CD1c-positive myeloid dendritic cell (primary cell): Measurements from ENCODE around the gene BMP7.
"Not testable (repeated sequence)": the region's sequence is repeated elsewhere in the genome, so short reads cannot be mapped to it uniquely, and the experiment has no call there.

ENCODE experiments used
- DNase-seq: peaks from one replicate; pipeline ENCODE4 v3.0.0-alpha.2; 2016; ENCODE audit errors: extremely low spot score

The BMP7 gene

DNA sequence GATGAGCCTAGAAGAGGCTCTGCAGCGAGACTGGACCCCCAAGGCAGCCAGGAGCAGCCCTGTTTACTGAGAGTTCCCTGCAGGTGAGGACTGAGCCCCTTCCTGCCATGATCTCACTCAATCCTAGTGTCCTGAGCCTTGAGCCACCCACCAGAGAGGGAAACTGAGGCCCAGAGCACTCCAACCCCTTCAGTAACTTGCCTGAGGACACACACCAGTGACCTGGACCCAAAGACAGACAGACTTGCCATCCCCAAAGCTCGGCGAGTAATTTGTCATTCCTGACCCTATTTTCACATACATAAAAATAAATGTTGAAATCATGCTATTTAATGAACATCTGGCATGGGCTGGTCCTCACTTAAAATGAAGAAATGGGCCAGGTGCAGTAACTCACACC is 16.7 kb downstream of the BMP7 start:
- no peak for DNase-seq

DNA sequence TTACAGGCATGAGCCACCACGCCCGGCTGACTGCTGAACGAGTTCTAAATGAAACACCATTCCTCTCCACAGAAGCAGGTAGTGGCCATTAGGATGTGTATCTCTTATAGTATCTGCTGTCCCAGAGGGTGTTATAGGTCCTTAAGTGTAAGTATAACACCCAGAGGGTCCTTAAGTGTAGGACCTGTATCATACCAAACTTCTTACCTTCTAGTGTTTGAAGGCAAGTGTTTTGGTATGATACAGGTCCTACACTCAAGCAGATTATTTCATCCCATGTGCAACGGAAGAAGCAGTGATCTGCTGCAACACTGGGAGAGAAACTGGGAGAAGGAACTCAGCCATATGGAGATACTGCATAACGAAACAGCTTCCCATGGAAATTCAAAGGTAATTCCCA is 17.4 kb downstream of the BMP7 start:
- DNase-seq, result no peak

DNA sequence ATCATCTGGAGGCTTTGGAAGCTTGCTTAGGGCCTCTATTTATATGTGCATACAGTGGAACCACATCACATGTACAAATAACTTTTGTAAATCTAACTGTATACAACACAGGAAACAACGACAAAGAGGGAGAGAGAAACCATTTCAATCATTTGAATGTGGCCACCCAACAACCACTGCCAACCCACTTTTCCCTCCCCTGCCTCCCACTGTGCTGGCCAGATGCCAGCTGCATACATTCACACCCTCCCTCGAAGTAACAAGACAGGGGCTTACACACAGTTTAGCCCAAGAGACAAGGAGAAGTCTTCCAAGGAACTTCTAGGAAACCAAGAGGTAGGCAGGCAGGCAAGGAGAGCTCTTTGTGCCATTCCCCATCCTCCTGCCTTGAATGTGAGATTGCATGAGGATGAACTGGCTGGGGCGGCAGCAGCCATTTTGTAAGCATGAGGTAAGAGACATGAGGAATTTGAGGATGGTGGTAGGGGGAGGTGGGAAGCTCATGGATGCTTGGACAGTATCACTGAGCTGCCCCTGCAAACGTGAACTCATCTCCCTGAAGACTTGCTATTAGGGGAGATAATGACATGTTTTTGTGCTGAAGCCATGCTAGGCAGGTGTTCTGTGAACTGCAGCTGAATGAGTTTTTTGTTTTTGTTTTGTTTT is 18.2 kb downstream of the BMP7 start:
- DNase-seq, result no peak

DNA sequence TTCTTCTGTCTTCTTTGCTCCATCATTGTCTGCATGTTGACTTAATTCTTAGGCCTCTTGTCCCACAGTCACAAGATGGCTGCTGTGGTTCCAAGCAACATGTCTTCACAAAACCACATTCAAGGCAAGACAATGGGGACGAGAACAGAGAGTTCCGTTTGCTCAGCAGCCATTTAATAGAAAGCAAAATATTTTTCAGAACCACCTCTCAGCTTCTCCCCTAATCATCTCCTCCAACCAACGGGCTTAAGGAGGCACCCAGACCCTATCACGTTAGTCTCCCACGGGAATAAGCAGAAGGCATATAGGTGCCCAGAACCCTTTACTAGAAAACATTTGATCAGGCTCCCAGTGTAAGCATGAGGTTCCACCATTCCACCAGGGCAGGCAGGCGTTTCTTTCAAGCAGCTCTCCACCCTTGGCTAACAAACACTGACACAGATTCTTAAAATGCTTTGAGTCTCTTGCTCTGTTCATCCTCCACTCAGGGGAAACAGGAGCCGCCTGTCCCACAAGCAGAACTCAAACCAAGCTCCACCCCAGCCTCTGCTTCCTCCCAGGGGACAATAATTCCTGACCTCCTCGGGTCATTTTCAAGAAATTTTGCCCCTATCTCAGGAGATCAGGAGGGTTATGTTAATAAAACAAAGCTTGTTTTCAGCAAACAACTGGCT is 19.0 kb downstream of the BMP7 start:
- no peak for DNase-seq

DNA sequence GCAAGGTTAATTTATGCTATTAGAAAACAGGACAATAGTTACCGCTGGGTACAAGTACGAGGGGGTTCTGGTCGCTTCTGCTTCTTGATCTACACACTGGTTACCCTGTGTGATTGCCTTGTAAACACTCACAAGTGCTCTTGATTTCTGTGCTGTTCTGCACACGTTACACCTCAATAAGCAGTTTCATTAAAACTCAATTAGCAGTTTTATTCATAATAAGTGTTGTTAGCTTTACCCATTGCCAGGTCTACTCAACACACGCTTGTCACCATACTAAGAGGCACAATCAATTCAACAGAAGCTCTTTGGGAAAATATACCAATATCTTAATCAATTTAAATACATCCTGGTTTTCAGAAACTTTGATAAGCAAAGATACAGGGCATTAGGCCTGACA is 20.4 kb downstream of the BMP7 start:
- DNase-seq, result no peak

DNA sequence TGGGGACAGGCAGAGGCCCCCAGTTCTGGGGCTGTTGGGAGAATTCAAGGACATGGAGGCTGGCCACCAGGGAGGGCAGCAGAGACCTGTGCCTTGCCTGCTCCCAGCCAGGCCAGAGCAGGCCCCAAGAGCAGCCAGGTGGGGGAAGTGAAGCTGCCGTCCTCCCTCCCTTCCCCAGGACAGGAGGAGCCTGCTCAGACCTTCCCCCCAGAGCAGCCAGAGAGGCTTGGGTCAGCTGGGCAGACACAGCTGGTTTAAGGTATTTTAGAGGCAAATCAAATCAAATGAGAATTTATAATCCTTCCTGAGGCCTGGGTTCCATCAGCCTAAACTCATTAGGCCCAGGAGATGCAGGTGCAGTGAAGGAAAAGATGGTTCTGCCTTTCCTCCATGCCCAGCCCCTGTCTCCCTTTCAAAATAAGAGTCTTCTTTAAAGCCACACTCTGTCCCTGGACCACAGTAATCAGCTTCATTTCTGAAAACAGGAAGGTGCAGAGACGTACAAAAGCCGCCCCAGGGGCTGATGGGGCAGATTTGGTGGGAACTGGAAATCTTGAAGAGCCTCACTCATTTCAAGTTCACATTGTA is 21.7 kb downstream of the BMP7 start:
- DNase-seq, result no peak

DNA sequence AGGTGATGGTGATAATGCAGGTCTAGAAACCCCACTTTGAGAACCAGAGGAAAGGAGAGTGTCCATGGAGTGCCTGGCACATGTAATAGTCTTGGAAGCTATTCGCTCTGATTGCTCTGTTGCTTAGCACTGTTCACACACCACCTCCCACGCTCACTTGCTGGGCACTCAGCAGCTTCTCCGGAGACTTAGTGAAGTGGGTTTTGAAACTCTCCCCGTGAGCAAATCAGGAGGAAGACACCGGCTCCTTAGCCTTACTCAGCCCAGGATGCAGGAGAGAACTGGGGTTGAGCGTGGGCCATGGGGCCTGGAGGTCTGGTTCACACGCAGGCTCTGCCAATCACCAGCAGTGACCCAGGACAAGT is 22.2 kb downstream of the BMP7 start:
- no peak for DNase-seq

DNA sequence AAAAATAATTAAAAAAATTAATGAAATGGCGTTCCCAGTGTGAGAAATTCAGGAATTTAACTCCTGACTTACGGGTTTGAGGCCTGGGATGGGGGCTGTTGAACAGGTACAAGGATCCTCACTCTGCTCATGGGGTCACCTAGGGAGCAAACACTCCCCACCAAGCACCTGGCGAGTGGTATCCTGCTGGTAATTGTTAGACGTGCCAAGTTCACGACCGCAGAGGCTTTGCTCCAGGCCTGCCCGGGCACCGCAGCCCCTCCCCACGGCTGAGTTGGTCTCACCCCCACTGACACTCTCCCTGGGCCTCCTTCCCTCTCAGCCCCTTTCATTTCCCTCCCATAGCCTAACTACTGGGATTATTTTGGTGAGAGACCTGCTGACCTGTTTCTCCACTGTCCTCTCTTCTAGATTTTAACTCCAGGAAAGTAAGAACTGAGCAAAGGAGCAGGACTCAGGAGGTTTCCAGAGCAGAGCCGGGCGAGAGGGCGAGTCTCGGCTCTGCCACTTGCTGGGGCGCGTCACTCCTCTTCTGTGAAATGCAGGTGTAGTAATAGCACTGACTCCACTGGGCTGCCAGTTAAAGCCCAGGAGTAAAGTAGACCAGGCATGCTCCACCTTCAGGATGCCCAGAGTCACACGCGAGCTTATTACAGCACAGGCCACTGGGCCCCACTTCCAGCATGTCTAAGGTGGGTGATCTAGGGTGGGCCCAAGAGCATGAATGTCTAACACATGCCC is 22.8 kb downstream of the BMP7 start:
- no peak for DNase-seq

DNA sequence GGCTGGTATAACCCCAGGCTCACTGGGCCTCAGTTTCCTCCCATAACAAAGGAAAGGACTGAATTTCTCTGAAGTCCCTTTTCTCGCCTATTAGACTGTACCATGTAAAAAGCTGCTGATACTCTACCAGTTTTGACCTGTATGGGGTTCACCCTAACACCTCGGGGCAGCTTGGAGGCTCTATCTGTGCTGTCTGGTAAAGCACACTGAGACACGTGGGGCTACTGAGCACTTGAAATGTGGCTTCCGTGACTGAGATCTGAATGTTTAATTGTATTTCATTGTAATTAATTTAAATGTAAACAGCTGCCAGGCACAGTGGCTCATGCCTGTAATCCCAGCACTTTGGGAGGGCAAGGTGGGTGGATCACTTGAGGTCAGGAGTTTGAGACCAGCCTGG is 24.0 kb downstream of the BMP7 start:
- DNase-seq, result no peak

DNA sequence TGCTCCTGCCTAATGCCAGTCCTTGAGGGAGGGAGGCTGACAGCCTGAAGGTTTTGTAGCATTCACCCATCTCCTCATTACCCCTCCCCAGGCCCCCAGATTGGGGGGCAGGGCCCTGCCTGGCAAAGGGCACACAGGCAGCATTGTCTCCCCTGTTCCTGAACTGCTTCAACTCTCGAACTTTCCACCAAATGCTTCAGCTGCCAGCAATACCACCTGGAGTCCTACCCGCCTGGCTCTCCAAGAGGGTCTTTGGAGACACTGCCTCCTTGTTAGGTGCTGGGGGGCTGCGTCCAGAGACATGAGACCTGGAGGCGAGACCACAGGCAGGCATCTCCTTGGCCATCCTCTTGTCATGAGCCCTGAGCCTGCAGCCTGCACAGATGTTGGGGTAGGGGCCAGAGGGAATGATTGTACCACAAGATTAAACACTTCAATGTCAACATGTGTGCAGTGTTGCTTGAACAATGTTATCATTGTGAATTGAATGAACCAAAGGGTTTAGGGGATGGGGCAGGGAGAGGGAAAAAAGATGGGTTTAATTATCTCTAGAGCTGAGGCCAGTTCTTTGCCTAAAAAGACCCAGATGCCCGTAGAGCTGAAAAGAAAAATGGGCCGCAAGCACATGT is 25.0 kb downstream of the BMP7 start:
- DNase-seq, result no peak

DNA sequence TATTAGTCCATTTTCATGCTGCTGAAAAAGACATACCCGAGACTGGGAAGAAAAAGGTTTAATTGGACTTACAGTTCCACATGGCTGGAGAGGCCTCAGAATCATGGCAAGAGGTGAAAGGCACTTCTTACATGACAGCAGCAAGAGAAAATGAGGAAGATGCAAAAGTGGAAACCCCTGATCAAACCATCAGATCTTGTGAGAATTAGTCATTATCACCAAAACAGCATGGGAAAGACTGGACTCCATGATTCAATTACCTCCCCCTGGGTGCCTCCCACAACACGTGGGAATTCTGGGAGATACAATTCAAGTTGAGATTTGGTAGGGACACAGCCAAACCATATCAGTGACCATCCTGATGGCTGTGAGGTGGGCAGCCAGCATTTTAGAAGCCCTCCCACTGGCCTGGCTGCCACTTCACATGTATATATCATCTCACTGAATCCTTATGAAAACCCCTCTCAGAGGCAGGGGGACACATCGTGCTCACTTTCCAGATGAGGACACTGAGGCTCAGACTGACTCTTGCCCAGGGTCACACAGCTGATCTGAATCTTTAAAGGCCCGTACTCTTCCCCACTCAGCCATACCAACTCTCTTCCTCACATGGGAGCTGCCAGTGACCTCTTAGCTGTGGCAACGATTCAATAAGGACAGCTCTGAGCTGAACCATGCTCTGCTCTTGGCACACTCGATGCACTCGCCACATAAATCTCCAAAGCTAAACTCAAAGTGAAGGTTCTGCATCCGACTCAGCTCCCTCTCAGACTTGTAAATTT is 25.7 kb downstream of the BMP7 start:
- no peak for DNase-seq

DNA sequence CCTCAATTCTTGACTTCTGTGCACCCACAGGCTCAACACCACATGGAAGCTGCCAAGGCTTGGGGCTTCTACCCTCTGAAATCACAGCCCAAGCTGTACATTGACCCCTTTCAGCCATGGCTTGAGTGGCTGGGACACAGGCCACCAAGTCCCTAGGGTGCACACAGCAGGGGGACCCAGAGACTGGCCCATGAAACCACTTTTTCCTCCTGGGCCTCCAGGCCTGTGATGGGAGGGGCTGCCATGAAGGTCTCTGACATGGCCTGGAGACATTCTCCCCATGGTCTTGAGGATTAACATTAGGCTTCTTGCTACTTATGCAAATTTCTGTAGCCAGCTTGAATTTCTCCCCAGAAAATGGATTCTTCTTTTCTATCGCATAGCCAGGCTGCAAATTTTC is 26.7 kb downstream of the BMP7 start:
- DNase-seq, result not testable (repeated sequence)

DNA sequence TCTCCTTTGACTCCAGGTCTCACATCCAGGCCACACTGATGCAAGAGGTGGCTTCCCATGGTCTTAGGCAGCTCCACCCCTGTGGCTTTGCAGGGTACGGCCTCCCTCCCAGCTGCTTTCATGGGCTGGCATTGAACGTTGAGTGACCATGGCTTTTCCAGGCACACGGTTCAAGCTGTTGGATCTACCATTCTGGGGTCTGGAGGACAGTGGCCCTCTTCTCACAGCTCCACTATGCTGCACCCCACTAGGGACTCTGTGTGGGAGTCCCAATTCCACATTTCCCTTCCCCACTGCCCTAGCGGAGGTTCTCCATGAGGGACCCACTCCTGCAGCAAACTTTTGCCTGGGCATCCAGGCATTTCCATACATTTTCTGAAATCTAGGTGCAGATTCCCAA is 27.1 kb downstream of the BMP7 start:
- not testable (repeated sequence) for DNase-seq

DNA sequence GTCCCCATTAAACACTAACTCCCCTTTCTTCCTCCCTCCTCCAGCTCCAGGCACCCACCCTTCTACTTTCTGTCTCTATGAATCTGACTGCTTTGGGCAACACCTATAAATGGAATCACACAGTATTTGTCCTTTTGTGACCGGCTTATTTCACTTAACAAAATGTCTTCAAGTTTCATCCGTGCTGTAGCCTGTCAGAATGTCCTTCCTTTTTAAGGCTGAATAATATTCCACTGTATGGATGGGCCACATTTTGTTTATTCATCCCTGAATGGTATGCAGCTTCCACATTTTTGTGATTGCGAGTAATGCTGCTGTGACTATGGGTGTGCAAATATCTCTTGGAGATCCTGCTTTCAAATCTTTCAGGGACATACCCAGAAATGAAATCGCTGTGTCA is 28.4 kb downstream of the BMP7 start:
- no peak for DNase-seq

DNA sequence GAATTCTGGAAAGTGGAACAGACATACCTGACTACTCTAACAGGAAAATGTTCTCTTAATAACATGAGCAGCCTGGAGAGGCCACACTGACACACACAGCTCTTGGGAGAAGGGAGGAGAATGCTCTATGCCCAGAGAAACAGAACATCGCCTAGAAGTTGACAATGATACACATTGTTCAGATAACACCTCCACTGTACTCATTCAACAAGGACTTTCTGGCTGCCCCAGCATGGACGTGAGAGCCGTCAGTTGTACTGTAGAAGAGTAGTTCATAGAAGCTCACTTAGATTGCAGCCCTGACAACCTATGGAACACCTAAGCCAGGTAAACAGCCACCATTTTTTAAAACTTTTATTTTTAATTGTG is 28.9 kb downstream of the BMP7 start:
- no peak for DNase-seq

DNA sequence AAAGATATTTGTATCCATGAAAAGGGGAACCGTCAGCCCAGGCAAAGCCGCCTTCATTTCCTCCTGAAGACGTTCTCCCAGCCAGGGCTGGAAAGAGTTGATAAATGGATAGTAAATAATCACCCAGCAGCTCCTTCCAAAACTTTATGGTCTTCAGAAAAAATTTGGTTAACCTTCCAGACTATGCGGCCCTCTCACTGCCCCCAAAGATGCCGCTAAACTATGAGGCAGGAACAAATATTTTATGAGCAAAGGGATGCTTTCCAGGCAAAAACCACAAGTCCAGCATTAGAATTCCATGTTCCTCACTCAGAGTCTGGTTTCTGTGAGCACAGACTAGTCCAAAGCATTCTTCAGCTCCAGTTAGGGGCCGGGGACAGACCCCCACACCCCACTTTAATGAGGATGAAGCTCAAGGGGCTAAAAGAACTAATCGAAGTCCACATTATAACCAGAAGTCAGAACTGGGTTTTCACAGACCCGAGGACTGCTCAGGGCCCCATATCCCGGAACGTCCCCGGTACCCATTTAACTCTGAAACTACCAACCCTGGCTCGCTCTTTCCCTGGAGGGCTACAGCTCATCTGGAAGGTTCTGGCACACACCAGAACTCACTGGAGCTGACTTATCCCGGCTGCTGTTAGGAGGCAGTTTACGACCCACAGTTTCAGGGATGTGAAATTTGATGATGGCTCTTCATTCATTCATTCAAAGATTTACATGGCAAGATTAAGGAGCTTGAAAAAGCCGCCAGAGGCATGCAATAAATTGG is 29.4 kb downstream of the BMP7 start:
- no peak for DNase-seq

DNA sequence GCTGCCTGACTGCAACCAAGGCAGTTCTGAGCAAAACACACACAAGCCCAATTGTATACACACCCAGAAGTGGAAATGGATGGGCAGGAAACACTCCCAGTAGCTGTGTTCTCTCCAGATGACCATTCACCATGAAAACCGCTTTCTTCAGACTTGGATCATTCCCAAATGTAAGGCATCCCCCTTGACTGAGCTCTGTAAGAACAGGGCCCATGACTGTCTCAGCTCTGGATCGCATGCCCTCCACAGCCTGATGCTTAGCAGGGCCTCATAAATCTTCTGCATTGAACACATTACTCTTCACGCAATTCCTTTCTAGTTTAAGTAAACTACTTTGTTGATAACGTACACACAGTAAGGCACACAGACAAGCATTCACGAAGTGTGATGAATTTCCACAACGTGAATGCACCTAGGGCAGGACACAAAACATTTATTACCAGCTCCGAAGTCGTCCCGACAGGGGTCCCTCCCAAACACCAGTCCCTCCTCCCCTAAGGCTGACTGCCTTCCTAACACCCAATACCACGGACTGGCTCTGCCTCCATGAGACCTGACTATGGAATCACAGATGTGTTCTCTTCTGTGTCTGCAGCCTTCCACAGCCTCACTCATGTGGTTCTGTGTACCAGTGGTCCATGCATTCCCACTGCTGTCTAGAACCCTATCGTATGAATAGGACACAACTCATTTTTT is 31.7 kb downstream of the BMP7 start:
- DNase-seq, result no peak

DNA sequence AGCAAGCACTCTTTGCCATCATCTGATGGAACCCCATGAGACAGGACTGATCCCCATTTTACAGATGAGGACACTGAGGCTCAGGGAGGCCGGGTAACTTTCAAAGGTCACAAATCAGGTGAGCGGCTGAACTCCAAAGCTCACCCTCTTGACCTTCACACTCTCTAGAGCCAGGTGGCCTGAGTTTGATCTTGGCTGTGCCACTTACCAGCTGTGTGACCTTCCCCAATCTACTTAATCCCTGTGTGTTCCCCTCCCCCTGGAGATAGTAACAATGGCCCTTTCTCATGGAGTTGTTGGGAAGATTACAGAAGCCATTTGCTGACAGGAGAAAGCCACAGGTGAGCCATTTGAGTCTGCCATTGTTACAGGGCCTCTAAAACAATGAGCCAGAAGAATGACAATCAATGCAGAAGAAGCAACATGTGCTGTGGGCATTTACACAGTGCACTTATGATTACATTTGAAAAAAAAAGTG is 34.5 kb downstream of the BMP7 start:
- no peak for DNase-seq

DNA sequence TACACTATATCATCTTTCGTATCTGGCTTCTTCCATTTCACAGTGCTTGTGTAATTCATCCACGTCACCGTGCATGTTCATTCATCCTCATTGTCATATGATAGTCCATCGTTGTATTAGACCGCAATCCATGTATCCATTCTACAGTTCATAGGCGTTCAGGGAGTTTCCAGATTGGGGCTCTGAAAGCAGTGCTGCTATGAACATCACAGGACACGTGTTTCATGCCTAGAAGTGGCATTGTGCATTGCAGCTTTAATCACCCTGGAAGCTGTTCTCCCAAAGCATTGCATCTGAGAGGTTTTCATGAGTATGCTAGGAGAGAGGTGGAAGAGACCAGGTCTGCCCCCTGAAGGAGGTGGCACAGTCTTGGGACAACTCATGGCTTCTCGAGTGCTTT is 35.3 kb downstream of the BMP7 start:
- no peak for DNase-seq

DNA sequence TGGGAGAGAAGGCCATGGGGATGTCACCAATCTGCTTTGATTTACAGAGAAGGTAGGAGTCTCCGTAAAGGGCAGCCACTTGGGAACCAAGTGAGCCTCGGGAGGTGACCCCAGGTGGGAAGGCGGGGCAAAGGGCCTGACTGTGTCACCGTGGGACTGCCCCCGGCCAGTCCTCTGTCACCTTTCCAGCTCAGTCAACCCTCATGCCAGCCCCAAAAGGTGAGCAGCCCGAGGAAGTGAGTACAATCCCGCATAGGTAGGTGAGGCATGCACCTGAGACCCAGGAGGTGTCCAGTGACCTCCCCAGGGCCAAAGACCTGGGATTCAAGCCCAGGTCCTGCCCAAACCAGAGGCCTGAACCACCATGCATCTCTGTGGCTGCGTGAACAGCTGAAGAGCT is 36.2 kb downstream of the BMP7 start:
- no peak for DNase-seq
